SW 1271 (cell line): ENCODE measurements around the gene CSNK1E.

Source experiments
- DNase-seq, 2 experiments: peaks; one replicate each; lab custom pipeline; 2025; lab: John Stamatoyannopoulos, UW

CSNK1E gene

GRCh38 chr22:38249803-38250642 lies 67.2 kb downstream of the CSNK1E start:
- DNase-seq, result no peak

DNA sequence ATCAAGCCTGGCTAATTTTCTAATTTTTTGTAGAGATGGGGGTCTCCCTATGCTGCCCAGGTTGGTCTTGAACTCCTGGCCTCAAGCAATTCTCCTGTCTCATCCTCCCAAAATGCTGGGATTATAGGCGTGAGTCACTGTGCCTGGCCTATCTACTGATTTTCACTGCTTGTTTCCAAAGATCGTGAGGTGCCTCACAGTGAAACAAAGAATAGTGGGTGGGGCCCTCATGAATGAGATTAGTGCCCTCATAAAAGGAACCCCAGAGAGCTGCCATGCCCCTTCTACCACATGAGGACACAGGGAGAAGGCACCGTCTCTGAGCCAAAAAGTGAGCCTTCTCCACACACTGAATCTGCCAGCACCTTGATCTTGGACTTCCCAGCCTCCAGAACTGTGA lies 67.9 kb downstream of the CSNK1E start:
- no peak for DNase-seq

DNA sequence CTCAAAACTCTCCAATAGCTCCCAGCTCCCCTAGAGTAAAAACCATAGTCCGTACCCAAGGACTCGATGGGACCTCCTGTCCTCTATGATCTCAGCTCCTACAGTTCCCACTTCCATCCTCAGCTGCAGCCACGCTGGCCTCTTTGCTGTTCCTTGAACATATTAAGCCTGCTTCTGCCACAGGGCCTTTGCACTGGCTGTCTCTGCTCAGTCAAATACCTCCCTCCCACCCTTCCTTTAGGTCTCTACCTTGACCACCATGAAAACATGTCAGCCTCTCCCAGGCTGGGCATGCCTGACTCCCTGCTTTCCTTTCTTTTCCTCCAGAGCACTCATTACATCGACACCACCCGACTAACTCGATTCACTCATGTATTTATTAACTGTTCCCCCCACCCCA lies 69.0 kb downstream of the CSNK1E start:
- DNase-seq, result no peak

DNA sequence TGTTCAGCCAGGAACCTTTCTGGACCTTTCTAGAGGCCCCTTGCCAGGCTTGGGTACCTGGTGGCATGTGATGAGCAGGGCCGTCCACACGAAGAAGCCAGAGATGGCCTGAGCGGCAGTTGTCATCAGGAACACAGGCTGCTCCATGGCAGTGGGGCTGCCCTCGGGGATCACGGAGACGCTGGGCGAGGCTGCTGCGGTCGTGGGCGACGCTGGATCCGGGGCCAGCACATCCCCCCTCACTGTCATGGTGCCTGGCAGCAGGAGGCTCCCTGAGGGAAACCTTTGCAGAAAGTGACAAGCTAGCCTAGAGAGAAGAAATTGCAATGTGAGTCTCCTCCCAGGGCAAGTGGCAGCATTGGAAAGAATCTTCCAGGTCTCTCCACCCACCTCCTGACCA lies 69.5 kb downstream of the CSNK1E start:
- DNase-seq, result no peak

GRCh38 chr22:38246692-38247091 lies 70.5 kb downstream of the CSNK1E start:
- DNase-seq, result no peak

DNA sequence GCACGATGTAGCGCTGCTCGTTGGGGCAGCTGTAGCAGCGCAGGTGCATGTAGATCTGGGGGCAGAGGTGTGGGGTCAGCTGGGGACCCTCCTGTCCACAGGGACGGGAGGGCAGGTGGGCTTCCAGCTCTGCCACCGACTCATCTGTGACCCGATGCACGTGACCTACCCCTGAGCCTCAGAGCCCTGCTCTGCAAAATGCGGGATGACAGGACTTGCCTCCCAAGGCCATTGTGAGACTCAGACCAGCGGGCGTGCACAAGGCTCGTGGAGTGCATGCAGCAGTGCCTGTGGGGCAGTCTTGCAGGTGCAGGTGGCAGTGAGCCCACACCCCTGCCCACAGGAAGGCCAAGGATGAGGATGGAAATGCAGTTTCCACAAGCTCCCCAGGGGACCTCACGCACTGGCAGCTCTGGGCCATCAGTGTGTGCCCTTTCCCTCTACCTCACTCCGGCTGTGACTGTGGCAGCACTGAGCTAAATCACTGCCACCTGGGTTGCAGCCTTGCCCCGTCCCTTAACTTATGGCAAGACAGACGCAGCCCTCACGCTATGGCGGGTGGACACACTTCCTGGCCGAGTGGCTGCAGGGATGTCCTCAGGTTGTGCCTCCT lies 71.1 kb downstream of the CSNK1E start:
- DNase-seq, result no peak

GRCh38 chr22:38244106-38244505 lies 73.1 kb downstream of the CSNK1E start:
- no peak for DNase-seq

DNA sequence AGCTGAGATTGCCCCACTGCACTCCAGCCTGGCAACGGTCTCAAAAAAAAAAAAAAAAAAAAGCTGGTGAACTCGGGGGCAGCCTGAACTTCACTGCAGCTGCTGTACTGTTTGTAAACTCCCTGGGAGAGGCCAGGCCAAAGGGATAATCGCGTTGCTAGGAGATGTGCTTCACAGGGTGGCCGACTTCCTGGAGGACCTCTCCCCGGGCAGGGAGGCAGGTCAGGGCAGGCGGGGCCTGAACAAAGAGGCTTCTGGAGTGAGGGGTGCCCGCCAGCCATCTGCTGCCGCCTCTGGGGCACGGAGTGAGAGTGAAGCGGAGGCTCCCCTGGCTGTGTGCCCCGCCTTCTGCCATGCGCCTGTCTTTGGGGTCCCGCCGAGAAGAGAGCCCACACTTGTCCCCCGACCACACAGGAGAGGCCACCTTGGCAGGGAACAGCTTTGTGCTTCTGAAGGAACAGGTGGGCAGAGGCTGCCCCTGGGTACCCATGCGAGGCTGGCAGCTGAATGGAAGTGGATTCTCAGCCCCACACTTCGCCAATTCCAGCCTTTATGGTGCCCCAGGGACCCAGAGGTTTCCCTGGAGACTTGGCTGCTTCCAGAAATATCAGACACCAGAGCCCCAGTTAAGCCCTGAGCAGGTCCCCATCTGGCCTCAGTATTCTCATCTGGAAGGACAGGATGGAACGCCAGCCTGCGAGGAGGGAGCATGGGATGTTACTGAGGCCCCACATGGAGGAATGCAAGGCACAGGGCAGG lies 74.0 kb downstream of the CSNK1E start:
- DNase-seq, result no peak

DNA sequence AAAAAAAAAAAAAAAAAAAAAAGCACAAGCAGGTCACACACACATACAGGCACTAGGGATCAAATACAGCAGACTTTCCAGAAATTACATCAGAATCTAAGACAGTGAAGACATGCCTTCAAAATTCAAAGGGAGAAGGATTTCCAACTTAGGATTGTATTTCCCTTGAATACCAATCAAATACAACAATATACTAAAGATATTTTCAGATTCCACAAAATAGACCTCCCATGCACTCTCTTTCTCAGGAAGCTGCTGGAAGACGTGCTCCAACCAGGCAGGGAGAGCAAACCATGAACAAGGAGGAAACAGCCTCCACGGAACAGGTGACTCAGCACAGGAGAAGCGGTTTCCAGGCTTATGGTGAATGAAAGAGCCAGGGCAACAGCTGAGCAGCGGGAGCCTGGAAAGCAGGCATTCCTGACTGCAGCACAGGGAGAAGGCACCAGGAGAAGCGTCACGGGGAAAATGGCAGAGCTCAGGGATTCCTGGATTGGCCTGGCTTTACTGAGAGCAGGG lies 76.4 kb downstream of the CSNK1E start:
- peak in 1 of 2 experiments; percentile 23 for DNase-seq
